HEK293 (cell line): ENCODE measurements around the gene AKR1C3.

Experiments used
- CTCF ChIA-PET: fragments of 350-600 bp; formaldehyde crosslinking; extraction: SDS; loops from one replicate; lab custom pipeline; 2021; ENCODE audit warnings: antibody characterized with exemption; lab: Yijun Ruan, JAX
- POLR2A ChIA-PET: fragments of 300-600 bp; formaldehyde crosslinking; extraction: SDS; loops from one replicate; lab custom pipeline; 2020; ENCODE audit warnings: antibody characterized with exemption, inconsistent platforms; lab: Yijun Ruan, JAX
- H3K27ac ChIP-seq: fragments of 200-500 bp; sonication (Bioruptor generic); 2 replicates; pipeline ENCODE4 v1.5.1; 2014; ENCODE audit warnings: low read depth, low read length, control low read depth, inconsistent platforms; ENCODE audit errors: extremely low read depth
- H3K36me3 ChIP-seq, 2 experiments: fragments of 200-500 bp in 1 of 2; sonication (Bioruptor generic) in 1 of 2; 1 replicate in 1 of 2; 2 replicates in 1 of 2; pipeline ENCODE4 v1.5.1; 2014 to 2017; ENCODE audit warnings: inconsistent platforms in 2 of 2, low read length in 2 of 2; ENCODE audit not compliant: control insufficient read depth in 2 of 2, insufficient read depth in 1 of 2
- H3K4me1 ChIP-seq: fragments of 200-500 bp; sonication (Bioruptor generic); 2 replicates; pipeline ENCODE4 v1.5.1; 2014; ENCODE audit warnings: mild to moderate bottlenecking, low read length, inconsistent platforms; ENCODE audit not compliant: control insufficient read depth, insufficient read depth
- H3K4me3 ChIP-seq: 2 replicates; pipeline ENCODE4 v1.5.1; 2011; ENCODE audit warnings: low read depth, mild to moderate bottlenecking, control low read depth, low read length, moderate library complexity
- H3K9me3 ChIP-seq: fragments of 200-500 bp; sonication (Bioruptor generic); 2 replicates; pipeline ENCODE4 v1.5.1; 2014; ENCODE audit warnings: low read depth, low read length, inconsistent platforms; ENCODE audit not compliant: control insufficient read depth, insufficient read depth
- AEBP2 ChIP-seq: fragments of 450-650 bp; formaldehyde crosslinking; IDR thresholded peaks from 2 replicates; pipeline ENCODE4 v1.5.1; 2016; ENCODE audit warnings: missing biosample characterization, missing genetic modification characterization, borderline replicate concordance
- GLI2 ChIP-seq: fragments of 450-650 bp; formaldehyde crosslinking; IDR thresholded peaks from 2 replicates; pipeline ENCODE4; 2017; ENCODE audit warnings: missing biosample characterization, missing genetic modification characterization, low read depth, borderline replicate concordance
- HIC1 ChIP-seq: fragments of 450-650 bp; formaldehyde crosslinking; IDR thresholded peaks from 2 replicates; pipeline ENCODE4 v1.5.1; 2016; ENCODE audit warnings: missing biosample characterization, missing genetic modification characterization
- KLF17 ChIP-seq: fragments of 450-650 bp; formaldehyde crosslinking; IDR thresholded peaks from 2 replicates; pipeline ENCODE4 v1.5.1; 2016; ENCODE audit warnings: missing biosample characterization, missing genetic modification characterization
- PATZ1 ChIP-seq: fragments of 450-650 bp; formaldehyde crosslinking; IDR thresholded peaks from 2 replicates; pipeline ENCODE4 v1.5.1; 2016; ENCODE audit warnings: missing biosample characterization, missing genetic modification characterization
- SCRT1 ChIP-seq: fragments of 450-650 bp; formaldehyde crosslinking; IDR thresholded peaks from 2 replicates; pipeline ENCODE4 v1.5.1; 2016; ENCODE audit warnings: missing biosample characterization, missing genetic modification characterization, borderline replicate concordance
- ZNF114 ChIP-seq: fragments of 450-650 bp; formaldehyde crosslinking; IDR thresholded peaks from 2 replicates; pipeline ENCODE4 v1.5.0; 2017; ENCODE audit warnings: missing biosample characterization, missing genetic modification characterization
- ZNF138 ChIP-seq: fragments of 450-650 bp; formaldehyde crosslinking; IDR thresholded peaks from 2 replicates; pipeline ENCODE4 v1.5.1; 2016; ENCODE audit warnings: missing biosample characterization, missing genetic modification characterization, borderline replicate concordance
- ZNF202 ChIP-seq: fragments of 450-650 bp; formaldehyde crosslinking; IDR thresholded peaks from 2 replicates; pipeline ENCODE4 v1.5.1; 2016; ENCODE audit warnings: missing biosample characterization, missing genetic modification characterization, borderline replicate concordance
- ZNF362 ChIP-seq: fragments of 450-650 bp; formaldehyde crosslinking; IDR thresholded peaks from 2 replicates; pipeline ENCODE4 v1.5.1; 2016; ENCODE audit warnings: missing biosample characterization, missing genetic modification characterization
- ZNF366 ChIP-seq: fragments of 450-650 bp; formaldehyde crosslinking; conservative IDR thresholded peaks from 2 replicates; pipeline ENCODE4 v1.5.1; 2016; ENCODE audit warnings: missing biosample characterization, missing genetic modification characterization
- ZNF391 ChIP-seq: fragments of 450-650 bp; formaldehyde crosslinking; IDR thresholded peaks from 2 replicates; pipeline ENCODE4 v1.5.1; 2016; ENCODE audit warnings: low read depth, missing biosample characterization, missing genetic modification characterization, borderline replicate concordance
- ZNF398 ChIP-seq: fragments of 450-650 bp; formaldehyde crosslinking; IDR thresholded peaks from 2 replicates; pipeline ENCODE4 v1.5.1; 2017; ENCODE audit warnings: missing biosample characterization, missing genetic modification characterization
- ZNF416 ChIP-seq: fragments of 450-650 bp; formaldehyde crosslinking; IDR thresholded peaks from 2 replicates; pipeline ENCODE4 v1.5.1; 2016; ENCODE audit warnings: missing biosample characterization, missing genetic modification characterization
- ZNF510 ChIP-seq: fragments of 450-650 bp; formaldehyde crosslinking; IDR thresholded peaks from 2 replicates; pipeline ENCODE4 v1.5.1; 2018; ENCODE audit warnings: mild to moderate bottlenecking, missing genetic modification characterization, missing biosample characterization; ENCODE audit not compliant: insufficient replicate concordance
- ZNF548 ChIP-seq: fragments of 450-650 bp; formaldehyde crosslinking; IDR thresholded peaks from 2 replicates; pipeline ENCODE4 v1.5.1; 2016; ENCODE audit warnings: missing biosample characterization, missing genetic modification characterization
- ZNF621 ChIP-seq: fragments of 450-650 bp; formaldehyde crosslinking; IDR thresholded peaks from 2 replicates; pipeline ENCODE4 v1.5.1; 2017; ENCODE audit warnings: missing biosample characterization, missing genetic modification characterization
- ZNF629 ChIP-seq: fragments of 450-650 bp; formaldehyde crosslinking; IDR thresholded peaks from 2 replicates; pipeline ENCODE4 v1.5.1; 2017; ENCODE audit warnings: missing biosample characterization, missing genetic modification characterization
- ZNF639 ChIP-seq: fragments of 450-650 bp; formaldehyde crosslinking; IDR thresholded peaks from 2 replicates; pipeline ENCODE4 v1.5.1; 2016; ENCODE audit warnings: missing biosample characterization, missing genetic modification characterization
- ZNF677 ChIP-seq: fragments of 450-650 bp; IDR thresholded peaks from 2 replicates; pipeline ENCODE4 v1.5.0; 2018; ENCODE audit warnings: missing biosample characterization, mild to moderate bottlenecking, missing genetic modification characterization, moderate library complexity
- ZNF777 ChIP-seq: fragments of 450-650 bp; formaldehyde crosslinking; IDR thresholded peaks from 2 replicates; pipeline ENCODE4 v1.5.1; 2017; ENCODE audit warnings: missing biosample characterization, missing genetic modification characterization, borderline replicate concordance
- ZNF791 ChIP-seq: fragments of 450-650 bp; formaldehyde crosslinking; IDR thresholded peaks from 2 replicates; pipeline ENCODE4 v1.5.1; 2016; ENCODE audit warnings: missing biosample characterization, missing genetic modification characterization
- ZNF830 ChIP-seq: fragments of 450-650 bp; IDR thresholded peaks from 2 replicates; pipeline ENCODE4 v1.5.0; 2018; ENCODE audit warnings: missing biosample characterization, missing genetic modification characterization, low read depth, mild to moderate bottlenecking, moderate library complexity

AKR1C3 gene

GRCh38 chr10:5125315-5126044 lies 31.3 kb downstream of the AKR1C3 start:
- no peaks in the 10 kb centered on the region for H3K4me1 ChIP-seq
- CTCF ChIA-PET: interaction anchor here (0.6 kb wide), 1 partner anchor 250 kb away, joined by 6 read pairs; no protein-coding TSS in a partner anchor
- TF ChIP-seq ZNF510 (tag by site-specific recombination) (no peak), ZNF791 (no peak), ZNF777 (tag by site-specific recombination) (no peak), ZNF366 (tag by site-specific recombination) (no peak), KLF17 (tag by site-specific recombination) (no peak), ZNF830 (tag by site-specific recombination) (no peak), ZNF202 (tag by site-specific recombination) (no peak), ZNF114 (tag by site-specific recombination) (no peak), ZNF391 (no peak), ZNF416 (tag by site-specific recombination) (no peak), SCRT1 (no peak)
- no peak overlapping the region for H3K4me3 ChIP-seq
- no peak overlapping the region for H3K27ac ChIP-seq
- H3K36me3 ChIP-seq: no peaks in the 10 kb centered on the region
- POLR2A ChIA-PET: no interaction called here
- no peaks in the 10 kb centered on the region for H3K9me3 ChIP-seq

GRCh38 chr10:5135581-5135980 lies 41.4 kb downstream of the AKR1C3 start:
- no peaks in the 10 kb centered on the region for H3K9me3 ChIP-seq
- POLR2A ChIA-PET: no interaction called here
- no peak overlapping the region for H3K27ac ChIP-seq
- CTCF ChIA-PET: no interaction called here
- no peaks in the 10 kb centered on the region for H3K4me1 ChIP-seq
- H3K36me3 ChIP-seq: no peaks in the 10 kb centered on the region
- no peak overlapping the region for H3K4me3 ChIP-seq
- TF ChIP-seq AEBP2 (tag by site-specific recombination): no peak
- TF ChIP-seq ZNF398 (tag by site-specific recombination): no peak
- no peak for TF ChIP-seq ZNF391
- TF ChIP-seq ZNF629: no peak
- no peak for TF ChIP-seq ZNF138 (tag by site-specific recombination)
- no peak for TF ChIP-seq HIC1 (tag by site-specific recombination)
- no peak for TF ChIP-seq ZNF362
- TF ChIP-seq ZNF639 (tag by site-specific recombination): no peak
- TF ChIP-seq ZNF677 (tag by site-specific recombination): no peak
- TF ChIP-seq ZNF548 (tag by site-specific recombination): no peak
- TF ChIP-seq GLI2 (tag by site-specific recombination): no peak
- TF ChIP-seq ZNF621: no peak
- no peak for TF ChIP-seq PATZ1 (tag by site-specific recombination)
